GM11168 (cell line): ENCODE results near the gene TCHHL1.

Source experiments
- in situ Hi-C: fragments of 300-500 bp; cut with MboI; formaldehyde crosslinking; loops from one replicate; pipeline ENCODE4 v1.12.0; 2022; ENCODE audit warnings: low sequenced_read_pairs; ENCODE audit not compliant: unreplicated experiment

TCHHL1 gene

GRCh38 chr1:152089014-152089674, at the start of gene TCHHL1:
TSS of gene TCHHL1 (minus strand) at chr1:152089064. CDS start at chr1:152088143, 921 bp downstream.
- in situ Hi-C loops: no loop called here

DNA sequence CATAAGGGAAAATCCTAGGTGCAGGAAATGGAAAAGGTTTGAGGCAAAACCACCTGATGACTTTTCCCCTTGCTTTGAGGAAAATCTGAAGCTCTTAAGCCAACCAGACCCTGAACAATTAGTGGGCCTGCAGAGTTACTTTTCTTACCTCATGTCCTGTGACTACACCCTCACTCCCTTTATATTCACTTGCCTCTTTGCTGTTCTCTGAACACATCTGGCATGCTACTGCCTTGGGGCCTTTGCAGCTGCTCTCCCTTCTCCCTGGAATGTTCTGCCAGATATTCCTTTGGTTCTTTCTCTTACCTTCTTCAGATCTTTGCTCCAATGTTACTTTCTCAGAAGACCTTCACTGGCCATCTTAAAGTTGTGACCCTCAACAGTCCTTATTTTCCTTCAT, 48.4 kb upstream of the TCHHL1 start:
- in situ Hi-C loops: no loop called here

DNA sequence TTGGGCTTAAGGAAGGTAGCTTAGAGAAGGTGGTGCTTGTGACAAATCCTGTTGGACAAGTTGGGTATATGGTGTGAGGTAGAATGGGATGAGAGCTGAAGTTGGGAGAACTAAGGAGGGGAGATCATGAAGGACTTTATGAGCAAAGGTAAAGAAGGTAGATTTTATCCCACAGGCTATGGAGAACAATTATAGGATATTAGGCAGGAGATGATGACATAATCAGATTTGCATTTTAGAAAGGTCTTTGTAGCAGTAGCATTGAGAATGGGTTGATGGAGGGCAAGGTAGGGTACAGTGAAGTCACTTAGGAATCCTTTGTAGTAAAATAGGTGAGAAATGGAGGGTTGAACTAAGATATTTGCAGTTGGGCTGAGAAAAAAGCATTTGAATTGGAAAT, 41.3 kb upstream of the TCHHL1 start:
- in situ Hi-C loops: no loop called here

- in situ Hi-C loops: no loop called here
Observed at GRCh38 chr1:152127673-152128072, 38.8 kb upstream of the TCHHL1 start.

GRCh38 chr1:152125834-152126443, 37.1 kb upstream of the TCHHL1 start:
- in situ Hi-C loops: no loop called here

GRCh38 chr1:152118915-152119314, 30.1 kb upstream of the TCHHL1 start:
- in situ Hi-C loops: no loop called here

- in situ Hi-C loops: no loop called here
Observed at GRCh38 chr1:152115344-152115743, 26.5 kb upstream of the TCHHL1 start, which contains the start of gene TCHH. TSS of gene TCHH (minus strand) at chr1:152115444. CDS start at chr1:152114080, 1,364 bp downstream.

GRCh38 chr1:152112885-152113432, 24.1 kb upstream of the TCHHL1 start:
- in situ Hi-C loops: no loop called here

DNA sequence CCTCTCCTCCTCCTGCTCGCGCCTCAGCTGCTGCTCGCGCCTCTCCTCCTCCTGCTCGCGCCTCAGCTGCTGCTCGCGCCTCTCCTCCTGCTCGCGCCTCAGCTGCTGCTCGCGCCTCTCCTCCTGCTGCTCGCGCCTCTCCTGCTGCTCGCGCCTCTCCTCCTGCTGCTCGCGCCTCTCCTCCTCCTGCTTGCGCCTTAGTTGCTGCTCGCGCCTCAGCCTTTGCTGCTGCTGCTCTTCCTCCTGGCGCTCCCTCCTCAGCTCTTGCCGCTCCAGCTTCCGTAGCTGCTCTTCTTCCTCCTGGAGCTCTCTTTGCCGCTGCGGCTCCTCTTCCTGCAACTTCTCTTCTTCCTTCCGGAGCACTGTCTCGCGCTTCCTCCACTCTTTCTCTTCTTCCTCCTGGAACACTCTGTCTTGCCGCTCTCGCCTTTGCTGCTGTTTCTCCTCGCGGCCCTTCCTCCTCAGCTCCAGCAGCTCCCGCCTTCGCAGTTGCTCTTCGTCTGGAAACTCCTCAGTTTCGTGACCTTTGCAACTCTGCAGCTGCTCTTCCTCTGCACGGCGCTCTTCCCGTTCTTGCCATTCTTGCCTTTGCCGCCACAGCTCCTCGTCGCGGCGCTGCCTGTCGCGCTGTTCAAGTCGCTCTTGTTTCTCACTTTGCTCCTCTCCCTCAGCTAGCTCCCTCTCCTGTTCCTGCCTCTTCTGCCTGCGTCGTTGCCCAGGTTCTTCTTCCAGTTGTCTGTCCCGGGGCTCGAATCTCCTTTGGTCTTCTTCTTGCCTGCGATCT, 23.4 kb upstream of the TCHHL1 start:
- in situ Hi-C loops: no loop called here

DNA sequence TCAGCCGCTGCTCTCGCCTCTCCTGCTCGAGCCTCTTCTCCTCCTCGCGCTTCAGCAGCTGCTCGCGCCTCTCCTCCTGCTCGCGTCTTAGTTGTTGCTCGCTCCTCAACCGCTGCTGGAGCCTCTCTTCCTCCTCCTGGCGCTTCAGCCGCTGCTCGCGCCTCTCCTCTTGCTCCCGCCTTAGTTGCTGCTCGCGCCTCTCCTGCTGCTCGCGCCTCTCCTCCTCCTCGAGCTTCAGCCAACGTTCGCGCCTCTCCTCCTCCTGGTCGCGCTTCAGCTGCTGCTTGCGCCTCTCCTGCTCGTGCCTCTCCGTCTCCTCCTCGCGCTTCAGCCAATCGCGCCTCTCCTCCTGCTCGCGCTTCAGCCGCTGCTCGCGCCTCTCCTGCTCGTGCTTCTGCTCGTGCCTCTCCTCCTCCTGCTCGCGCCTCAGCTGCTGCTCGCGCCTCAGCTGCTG, 22.7 kb upstream of the TCHHL1 start:
- in situ Hi-C loops: no loop called here

- in situ Hi-C loops: no loop called here
Observed at GRCh38 chr1:152110860-152111514, 22.1 kb upstream of the TCHHL1 start.

GRCh38 chr1:152110365-152110859, 21.5 kb upstream of the TCHHL1 start:
- in situ Hi-C loops: no loop called here

DNA sequence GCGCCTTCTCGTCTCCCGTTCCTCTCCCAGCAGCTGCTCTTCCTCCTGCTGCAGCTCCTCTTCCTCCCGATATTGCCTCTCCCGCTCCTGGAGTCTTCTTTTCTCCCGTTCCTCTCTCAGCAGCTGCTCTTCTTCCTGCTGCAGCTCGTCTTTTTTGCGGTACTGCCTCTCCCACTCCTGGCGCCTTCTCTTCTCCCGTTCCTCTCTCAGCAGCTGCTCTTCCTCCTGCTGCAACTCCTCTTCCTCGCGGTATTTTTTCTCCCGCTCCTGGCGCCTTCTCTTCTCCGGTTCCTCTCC, 21.1 kb upstream of the TCHHL1 start:
- in situ Hi-C loops: no loop called here

DNA sequence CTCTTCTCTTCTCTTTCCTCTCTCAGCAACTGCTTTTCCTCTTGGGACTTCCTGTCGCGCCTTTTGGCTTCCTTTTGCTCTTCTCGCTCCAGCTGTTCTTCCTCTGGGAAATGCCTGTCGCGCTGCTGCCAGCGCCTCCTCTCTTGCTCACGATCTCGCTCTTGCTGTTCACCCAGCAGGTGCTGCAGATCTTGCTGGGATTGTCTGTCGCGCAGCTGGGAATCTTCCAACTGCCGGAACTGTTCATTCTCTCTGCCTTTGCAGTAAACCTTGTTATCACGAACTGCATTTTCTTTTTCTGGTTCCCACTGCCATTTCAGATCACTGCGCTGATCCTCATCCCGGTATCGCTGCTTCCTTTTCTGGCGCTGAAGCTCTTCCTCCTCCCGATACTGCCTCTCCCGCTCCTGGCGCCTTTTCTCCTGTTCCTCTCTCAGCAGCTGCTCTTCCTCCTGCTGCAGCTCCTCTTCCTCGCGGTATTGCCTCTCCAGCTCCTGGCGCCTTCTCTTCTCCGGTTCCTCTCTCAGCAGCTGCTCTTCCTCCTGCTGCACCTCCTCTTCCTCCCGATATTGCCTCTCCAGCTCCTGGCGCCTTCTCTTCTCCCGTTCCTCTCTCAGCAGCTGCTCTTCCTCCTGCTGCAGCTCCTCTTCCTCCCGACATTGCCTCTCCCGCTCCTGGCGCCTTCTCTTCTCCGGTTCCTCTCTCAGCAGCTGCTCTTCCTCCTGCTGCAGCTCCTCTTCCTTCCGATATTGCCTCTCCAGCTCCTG, 20.6 kb upstream of the TCHHL1 start:
- in situ Hi-C loops: no loop called here

DNA sequence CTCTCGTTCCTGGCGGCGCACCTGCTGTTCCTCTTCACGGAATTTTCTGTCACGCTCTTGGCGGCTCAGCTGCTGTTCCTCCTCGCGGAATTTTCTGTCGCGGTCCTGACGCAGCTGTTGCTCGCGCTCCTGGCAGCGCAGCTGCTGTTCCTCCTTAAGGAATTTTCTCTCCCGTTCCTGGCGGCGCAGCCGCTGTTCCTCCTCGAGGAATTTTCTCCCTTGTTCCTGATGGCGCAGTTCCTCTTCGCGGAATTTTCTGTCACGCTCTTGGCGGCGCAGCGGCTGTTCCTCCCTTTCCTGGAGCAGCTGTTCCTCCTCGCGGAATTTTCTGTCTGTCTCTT, 20.0 kb upstream of the TCHHL1 start:
- in situ Hi-C loops: no loop called here

DNA sequence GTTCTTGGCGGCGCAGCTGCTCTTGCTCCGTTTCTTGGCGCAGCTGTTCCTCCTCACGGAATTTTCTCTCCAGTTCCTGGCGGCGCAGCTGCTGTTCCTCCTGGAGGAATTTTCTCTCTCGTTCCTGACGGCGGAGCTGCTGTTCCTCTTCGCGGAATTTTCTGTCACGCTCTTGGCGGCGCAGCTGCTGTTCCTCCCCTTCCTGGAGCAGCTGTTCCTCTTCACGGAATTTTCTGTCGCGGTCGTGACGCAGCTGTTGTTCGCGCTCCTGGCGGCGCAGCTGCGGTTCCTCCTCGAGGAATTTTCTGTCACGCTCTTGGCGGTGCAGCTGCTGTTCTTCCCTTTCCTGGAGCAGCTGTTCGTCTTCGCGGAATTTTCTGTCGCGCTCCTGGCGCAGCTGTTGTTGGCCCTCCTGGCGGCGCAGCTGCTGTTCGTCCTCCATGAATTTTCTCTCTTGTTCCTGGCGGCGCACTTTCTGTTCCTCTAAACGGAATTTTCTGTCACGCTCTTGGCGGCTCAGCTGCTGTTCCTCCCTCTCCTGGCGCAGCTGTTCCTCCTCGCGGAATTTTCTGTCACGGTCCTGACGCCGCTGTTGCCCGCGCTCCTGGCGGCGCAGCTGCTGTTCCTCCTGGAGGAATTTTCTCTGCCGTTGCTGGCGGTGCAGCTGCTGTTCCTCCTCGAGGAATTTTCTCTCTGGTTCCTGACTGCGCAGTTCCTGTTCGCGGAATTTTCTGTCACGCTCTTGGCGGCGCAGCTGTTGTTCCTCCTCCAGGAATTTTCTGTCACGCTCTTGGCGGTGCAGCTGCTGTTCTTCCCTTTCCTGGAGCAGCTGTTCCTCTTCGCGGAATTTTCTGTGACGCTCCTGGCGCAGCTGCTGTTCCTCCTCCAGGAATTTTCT, 19.4 kb upstream of the TCHHL1 start:
- in situ Hi-C loops: no loop called here

GRCh38 chr1:152107031-152107983, 18.4 kb upstream of the TCHHL1 start:
- in situ Hi-C loops: no loop called here

DNA sequence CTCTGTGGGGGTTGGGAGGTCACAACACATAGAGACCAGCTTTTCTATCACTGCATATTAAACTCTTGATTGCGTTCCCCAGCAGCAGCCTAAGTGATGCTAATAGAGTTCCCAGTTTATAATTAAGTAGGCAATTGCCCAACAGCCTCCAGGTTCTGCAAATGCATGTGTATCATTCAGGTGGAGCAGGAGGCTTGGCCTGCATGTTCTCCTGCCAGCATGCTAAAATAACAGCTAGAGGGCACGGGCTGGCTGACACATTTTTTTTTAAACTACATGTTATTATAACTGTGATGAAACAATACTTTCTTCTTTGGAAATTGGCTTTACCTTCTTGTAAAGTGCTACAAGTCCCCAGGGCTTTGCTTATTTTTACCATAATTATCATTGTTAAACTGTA, 16.0 kb upstream of the TCHHL1 start:
- in situ Hi-C loops: no loop called here
